IMR-90 (cell line): ENCODE data around the gene METTL2A. TPM values are rescaled to one million over a fixed set of nuclear protein-coding genes. Genes with fewer than 3 reads are reported as not detected.
"Not testable (repeated sequence)": the region's sequence is repeated elsewhere in the genome, so short reads cannot be mapped to it uniquely, and the experiment has no call there.

ENCODE experiments used
- ATAC-seq: fragments of 200-7000 bp; cut with Tn5 transposase; 2 replicates; pipeline ENCODE4 v1.9.1; 2020; ENCODE audit warnings: low read depth, mild to moderate bottlenecking, moderate library complexity
- BruUV-seq: library from RNA; stranded (reverse); fragments of 400-500 nt; replicated peaks from 2 replicates; lab custom pipeline; 2021; lab: Mats Ljungman, UMichigan
- CTCF ChIA-PET: fragments of 300-600 bp; formaldehyde crosslinking; extraction: SDS; loops from one replicate; lab custom pipeline; 2021; ENCODE audit warnings: antibody characterized with exemption; lab: Yijun Ruan, JAX
- POLR2A ChIA-PET: fragments of 300-600 bp; sonication (Branson Sonifier 250); formaldehyde crosslinking; loops from one replicate; lab custom pipeline; 2022; ENCODE audit warnings: antibody characterized with exemption; ENCODE audit not compliant: unreplicated experiment; lab: Charles Lee
- DNase-seq: peaks from one replicate; pipeline ENCODE4 v3.0.0; 2013
- H2AFZ ChIP-seq: replicated peaks from 2 replicates; pipeline ENCODE3; 2013; ENCODE audit warnings: low read length, mild to moderate bottlenecking; ENCODE audit not compliant: poor library complexity
- H2AK5ac ChIP-seq: 2 replicates; pipeline ENCODE4 v1.6.1; 2013; ENCODE audit warnings: low read depth, low read length, inconsistent platforms
- H2AK9ac ChIP-seq: replicated peaks from 2 replicates; pipeline ENCODE3; 2013; ENCODE audit warnings: mild to moderate bottlenecking, low read depth, low read length, moderate library complexity; ENCODE audit not compliant: poor library complexity
- H2BK120ac ChIP-seq: 2 replicates; pipeline ENCODE4 v1.6.1; 2013; ENCODE audit warnings: low read depth, low read length, inconsistent platforms
- H2BK15ac ChIP-seq: 3 replicates; pipeline ENCODE4 v1.6.1; 2013; ENCODE audit warnings: low read depth, low read length, inconsistent platforms
- H2BK20ac ChIP-seq: 2 replicates; pipeline ENCODE4 v1.6.1; 2013; ENCODE audit warnings: low read depth, mild to moderate bottlenecking, inconsistent platforms, low read length, moderate library complexity
- H2BK5ac ChIP-seq: 2 replicates; pipeline ENCODE4 v1.6.1; 2013; ENCODE audit warnings: mild to moderate bottlenecking, low read depth, low read length, inconsistent platforms; ENCODE audit not compliant: poor library complexity, severe bottlenecking
- H3K14ac ChIP-seq: replicated peaks from 2 replicates; pipeline ENCODE4 v1.6.1; 2013; ENCODE audit warnings: low read depth, low read length, inconsistent platforms
- H3K18ac ChIP-seq: 2 replicates; pipeline ENCODE4 v1.6.1; 2013; ENCODE audit warnings: low read depth, low read length, control low read depth
- H3K23ac ChIP-seq: 2 replicates; pipeline ENCODE4 v1.6.1; 2013; ENCODE audit warnings: low read depth, low read length, inconsistent platforms
- H3K27ac ChIP-seq: 2 replicates; pipeline ENCODE4 v1.5.1; 2013; ENCODE audit warnings: mild to moderate bottlenecking, control low read depth, low read length; ENCODE audit not compliant: insufficient read depth
- H3K27me3 ChIP-seq: 2 replicates; pipeline ENCODE4 v1.6.1; 2013; ENCODE audit warnings: low read length; ENCODE audit not compliant: control insufficient read depth, insufficient read depth
- H3K36me3 ChIP-seq: 2 replicates; pipeline ENCODE4 v1.6.1; 2013; ENCODE audit warnings: low read length, mixed read lengths; ENCODE audit not compliant: control insufficient read depth, insufficient read depth
- H3K4ac ChIP-seq: 2 replicates; pipeline ENCODE4 v1.6.1; 2013; ENCODE audit warnings: low read depth, low read length, inconsistent platforms
- H3K4me1 ChIP-seq: 2 replicates; pipeline ENCODE4 v1.6.1; 2013; ENCODE audit warnings: low read length, mixed read lengths; ENCODE audit not compliant: control insufficient read depth, insufficient read depth
- H3K4me2 ChIP-seq: 2 replicates; pipeline ENCODE4 v1.6.1; 2013; ENCODE audit warnings: low read depth, mild to moderate bottlenecking, control low read depth, low read length, moderate library complexity
- H3K4me3 ChIP-seq: 2 replicates; pipeline ENCODE4 v1.5.1; 2013; ENCODE audit warnings: low read depth, mild to moderate bottlenecking, control low read depth, low read length, moderate library complexity; ENCODE audit not compliant: insufficient read depth
- H3K56ac ChIP-seq: 2 replicates; pipeline ENCODE4 v1.6.1; 2013; ENCODE audit warnings: low read length, inconsistent platforms; ENCODE audit not compliant: insufficient read depth; ENCODE audit errors: extremely low read depth
- H3K79me1 ChIP-seq, 2 experiments: 2 replicates each; pipeline ENCODE4 v1.6.1; 2013; ENCODE audit warnings: low read length in 2 of 2, inconsistent platforms in 1 of 2, low read depth in 1 of 2
- H3K9ac ChIP-seq: 2 replicates; pipeline ENCODE4 v1.6.1; 2013; ENCODE audit warnings: low read depth, low read length, control low read depth
- H3K9me1 ChIP-seq: 2 replicates; pipeline ENCODE4 v1.6.1; 2013; ENCODE audit warnings: low read length, inconsistent platforms; ENCODE audit not compliant: insufficient read depth
- H3K9me3 ChIP-seq: 2 replicates; pipeline ENCODE4 v1.6.1; 2013; ENCODE audit warnings: low read length; ENCODE audit not compliant: control insufficient read depth, insufficient read depth
- H4K20me1 ChIP-seq: 2 replicates; pipeline ENCODE4 v1.6.1; 2013; ENCODE audit warnings: low read length, inconsistent platforms; ENCODE audit not compliant: insufficient read depth
- H4K5ac ChIP-seq: 2 replicates; pipeline ENCODE4 v1.6.1; 2013; ENCODE audit warnings: mild to moderate bottlenecking, low read depth, low read length, control low read depth
- H4K8ac ChIP-seq, 2 experiments: 2 replicates each; pipeline ENCODE4 v1.6.1; 2013; ENCODE audit warnings: low read depth in 2 of 2, low read length in 2 of 2, control low read depth in 1 of 2, inconsistent platforms in 1 of 2
- H4K91ac ChIP-seq: 2 replicates; pipeline ENCODE4 v1.6.1; 2013; ENCODE audit warnings: low read depth, low read length, inconsistent platforms; ENCODE audit not compliant: insufficient read depth
- WGBS, 2 experiments: methylation state at CpG; one replicate each; pipeline versions ENCODE4 v1.1.5 to v1.1.7; 2013; ENCODE audit warnings: missing lambda C conversion rate in 2 of 2; ENCODE audit not compliant: insufficient read length in 1 of 2; ENCODE audit errors: extremely low coverage in 2 of 2; 5-methylcytosine and 5-hydroxymethylcytosine counted together
- dilution Hi-C: fragments of 300-500 bp; cut with HindIII; formaldehyde crosslinking; loops from one replicate; pipeline ENCODE4 v1.14.3; 2018; ENCODE audit warnings: low sequenced_read_pairs; ENCODE audit not compliant: unreplicated experiment
- in situ Hi-C: fragments of 300-500 bp; cut with MboI; formaldehyde crosslinking; loops from 3 replicates; pipeline ENCODE4 v1.14.3; 2019; ENCODE audit warnings: low sequenced_read_pairs, inconsistent platforms, mixed read lengths
- intact Hi-C: fragments of 100-400 bp; cut with micrococcal nuclease; formaldehyde crosslinking; loops from 2 replicates; pipeline ENCODE4 v1.10.0; 2022
- polyA plus RNA-seq, 3 experiments: library from polyadenylated mRNA; depleted of rRNA; stranded (reverse); fragments of >200 nt; gene quantifications; 2 replicates each; pipeline ENCODE4 v1.2.3, GENCODE V29; 2012; ENCODE audit warnings: low replicate concordance in 1 of 3
- total RNA-seq: library from RNA; depleted of rRNA; stranded (reverse); fragments of >200 nt; gene quantifications from 2 replicates; pipeline ENCODE4 v1.2.3, GENCODE V29; 2012

Gene METTL2A
- total and polyA plus RNA-seq, 2 of the 4 experiments (the other 2 are of a cell fraction) = 12.0 to 24.6 TPM

DNA sequence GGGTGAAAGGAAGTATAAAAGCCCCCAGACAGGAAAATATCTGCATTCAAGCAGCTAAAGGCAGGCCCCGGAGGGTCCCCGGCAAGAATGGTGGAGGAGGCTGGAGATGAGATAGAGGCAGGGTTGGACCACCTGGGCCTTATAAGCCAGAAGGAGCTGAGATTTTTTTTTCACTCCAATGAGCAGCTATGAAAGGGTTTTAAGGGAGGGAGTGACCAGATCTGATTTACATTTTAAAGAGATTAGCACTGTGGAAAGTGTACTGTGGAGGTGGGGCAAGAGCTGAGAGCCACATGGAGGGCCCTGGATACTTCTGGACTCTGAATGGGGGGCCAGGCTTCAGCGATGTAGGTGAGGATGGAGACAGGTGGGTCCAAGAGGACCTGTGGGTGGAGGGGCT, 40.7 kb downstream of the METTL2A start:
- H3K18ac ChIP-seq, BruUV-seq, H3K4me2 ChIP-seq: not testable (repeated sequence)

GRCh38 chr17:62465271-62465670, 41.6 kb downstream of the METTL2A start:
- H3K4me2 ChIP-seq, in situ Hi-C loops, H3K18ac ChIP-seq, H4K91ac ChIP-seq, H4K5ac ChIP-seq, DNase-seq, dilution Hi-C loops, H3K9me3 ChIP-seq, H3K56ac ChIP-seq, H3K36me3 ChIP-seq, CTCF ChIA-PET, BruUV-seq, H4K20me1 ChIP-seq, H3K4ac ChIP-seq, H4K8ac ChIP-seq, H3K79me1 ChIP-seq, H2AK9ac ChIP-seq, H3K27me3 ChIP-seq, H2AFZ ChIP-seq, H3K14ac ChIP-seq, H2BK5ac ChIP-seq, H3K9ac ChIP-seq, H2BK15ac ChIP-seq, H3K23ac ChIP-seq, H3K9me1 ChIP-seq, H3K4me3 ChIP-seq, POLR2A ChIA-PET, H2AK5ac ChIP-seq, H3K27ac ChIP-seq, H2BK120ac ChIP-seq, H3K4me1 ChIP-seq, ATAC-seq, intact Hi-C loops, H2BK20ac ChIP-seq: not testable (repeated sequence)
- WGBS, 2 experiments = 100% methylated on average over 1 of the region's 7 CpGs; no CpG with 5 or more reads in 1 of the 2 experiments

More for the DNA sequence above, 40.7 kb downstream of the METTL2A start:
- H2AK5ac ChIP-seq, H3K4me3 ChIP-seq, ATAC-seq, H2BK5ac ChIP-seq, H3K4me1 ChIP-seq, dilution Hi-C loops, H4K5ac ChIP-seq, intact Hi-C loops, H3K79me1 ChIP-seq, H2AFZ ChIP-seq, H2AK9ac ChIP-seq, H3K36me3 ChIP-seq, H3K23ac ChIP-seq, H3K27ac ChIP-seq, POLR2A ChIA-PET, DNase-seq, in situ Hi-C loops, H3K14ac ChIP-seq, H3K4ac ChIP-seq, H3K9me3 ChIP-seq, H3K9me1 ChIP-seq, H3K27me3 ChIP-seq, H4K8ac ChIP-seq, H4K20me1 ChIP-seq, H2BK15ac ChIP-seq, H2BK20ac ChIP-seq, H3K56ac ChIP-seq, H4K91ac ChIP-seq, H3K9ac ChIP-seq, CTCF ChIA-PET, H2BK120ac ChIP-seq: not testable (repeated sequence)
- WGBS, 2 experiments = 80% methylated on average over 2 of the region's 3 CpGs; no CpG with 5 or more reads in 1 of the 2 experiments
